Measurements from ENCODE around the gene MNAT1. TPM values are rescaled to one million over a fixed set of nuclear protein-coding genes. Genes with fewer than 3 reads are reported as not detected.
"Not testable (repeated sequence)": the region's sequence is repeated elsewhere in the genome, so short reads cannot be mapped to it uniquely, and the experiment has no call there.

MNAT1 gene
- total and polyA plus RNA-seq, 12 donors = 13.9 to 35.3 (median 27.2) TPM

- no peak for ATAC-seq
- H3K4me1 ChIP-seq = peaks cover 0 to 1% (median 0%) of the 10 kb centered on the region in 9 donors
- peaks cover 0 to 41% (median 0%) of the 10 kb centered on the region in 9 donors for H3K36me3 ChIP-seq
- peaks cover 0 to 13% (median 0%) of the 10 kb centered on the region in 11 donors for H3K9me3 ChIP-seq
- intact Hi-C loops (cut with DNase I) = no loop called here
- no peaks in the 10 kb centered on the region for H3K27me3 ChIP-seq
- no peak overlapping the region for H3K4me3 ChIP-seq
- no peak for TF ChIP-seq CTCF (IDR thresholded peaks at IDR 0.05)
- WGBS, 2 donors = 88 to 91% methylated on average over 1 of the region's 1 CpG
- no peak overlapping the region for H3K27ac ChIP-seq
- DNase-seq = no peak
Measured at GRCh38 chr14:60840313-60840712, 105.8 kb downstream of the MNAT1 start.

GRCh38 chr14:60845523-60845922 lies 111.0 kb downstream of the MNAT1 start:
- ATAC-seq (no peak), DNase-seq (no peak)
- H3K4me3 ChIP-seq = no peak overlapping the region
- H3K9me3 ChIP-seq = peaks cover 0 to 28% (median 8%) of the 10 kb centered on the region in 11 donors
- no peaks in the 10 kb centered on the region for H3K27me3 ChIP-seq
- H3K36me3 ChIP-seq = peaks cover 0 to 26% (median 4%) of the 10 kb centered on the region in 9 donors
- TF ChIP-seq CTCF (IDR thresholded peaks at IDR 0.05) = no peak
- intact Hi-C loops (cut with DNase I) = no loop called here
- no peak overlapping the region for H3K27ac ChIP-seq
- H3K4me1 ChIP-seq = peaks cover 0 to 9% (median 0%) of the 10 kb centered on the region in 9 donors
- WGBS, 2 donors = 78 to 95% methylated on average over 1 of the region's 1 CpG

- DNase-seq (no peak), ATAC-seq (no peak)
- intact Hi-C loops (cut with DNase I) = no loop called here
- H3K27me3 ChIP-seq = no peaks in the 10 kb centered on the region
- peaks cover 0 to 9% (median 0%) of the 10 kb centered on the region in 9 donors for H3K4me1 ChIP-seq
- H3K36me3 ChIP-seq = peaks cover 0 to 38% (median 5%) of the 10 kb centered on the region in 9 donors
- H3K9me3 ChIP-seq = peaks cover 0 to 33% (median 8%) of the 10 kb centered on the region in 11 donors
- WGBS, 2 donors = 93 to 96% methylated on average over 2 of the region's 2 CpGs
- H3K27ac ChIP-seq = no peak overlapping the region
- no peak for TF ChIP-seq CTCF (IDR thresholded peaks at IDR 0.05)
- no peak overlapping the region for H3K4me3 ChIP-seq
Measured at GRCh38 chr14:60848066-60848465, 113.5 kb downstream of the MNAT1 start.

- H3K4me1 ChIP-seq; DNase-seq; ATAC-seq; H3K27ac ChIP-seq; H3K4me3 ChIP-seq; H3K27me3 ChIP-seq; intact Hi-C loops (cut with DNase I): not testable (repeated sequence)
- peaks cover 0 to 36% (median 8%) of the 10 kb centered on the region in 11 donors for H3K9me3 ChIP-seq
- H3K36me3 ChIP-seq = peaks cover 0 to 46% (median 9%) of the 10 kb centered on the region in 9 donors
- 96 to 98% methylated on average over 5 of the region's 5 CpGs for WGBS, 2 donors
Measured at GRCh38 chr14:60851692-60852091, 117.1 kb downstream of the MNAT1 start.

- Histone ChIP-seq H3K27me3 (no peaks in the 10 kb centered on the region), H3K4me3 (no peak overlapping the region), H3K36me3 (peaks cover 0 to 20% (median 0%) of the 10 kb centered on the region in 9 donors), H3K4me1 (no peaks in the 10 kb centered on the region), H3K27ac (no peak overlapping the region), H3K9me3 (peaks cover 0 to 25% (median 5%) of the 10 kb centered on the region in 11 donors)
- TF ChIP-seq CTCF (IDR thresholded peaks at IDR 0.05) = no peak
- intact Hi-C loops (cut with DNase I) = no loop called here
- 85 to 91% methylated on average over 2 of the region's 2 CpGs for WGBS, 2 donors
- ATAC-seq (no peak), DNase-seq (no peak)
Measured at GRCh38 chr14:60856111-60856510, 121.5 kb downstream of the MNAT1 start.

All from heart right ventricle (tissue), 16 donors.